Epithelial cell of proximal tubule (primary cell): ENCODE measurements around the gene SRRM4. TPM values are rescaled to one million over a fixed set of nuclear protein-coding genes. Genes with fewer than 3 reads are reported as not detected.

Experiments
- DNase-seq: peaks from one replicate; pipeline ENCODE4 v3.0.0-alpha.2; 2011; ENCODE audit warnings: low read depth
- H3K4me3 ChIP-seq: 2 replicates; pipeline ENCODE4 v1.5.1; 2011; ENCODE audit warnings: low read depth, mild to moderate bottlenecking, low read length
- total RNA-seq: library from RNA; depleted of rRNA; stranded (reverse); fragments of >200 nt; gene quantifications from 2 replicates; pipeline ENCODE4 v1.2.3, GENCODE V29; 2015
- TF ChIP-seq, protein P1 (sequence below): conservative IDR thresholded peaks from 2 replicates; pipeline ENCODE4 v1.5.1; 2012; ENCODE audit warnings: low read depth, mild to moderate bottlenecking, low read length

SRRM4 gene
- total RNA-seq, 1 donor from 2014 or later, result under 0.01 TPM

DNA sequence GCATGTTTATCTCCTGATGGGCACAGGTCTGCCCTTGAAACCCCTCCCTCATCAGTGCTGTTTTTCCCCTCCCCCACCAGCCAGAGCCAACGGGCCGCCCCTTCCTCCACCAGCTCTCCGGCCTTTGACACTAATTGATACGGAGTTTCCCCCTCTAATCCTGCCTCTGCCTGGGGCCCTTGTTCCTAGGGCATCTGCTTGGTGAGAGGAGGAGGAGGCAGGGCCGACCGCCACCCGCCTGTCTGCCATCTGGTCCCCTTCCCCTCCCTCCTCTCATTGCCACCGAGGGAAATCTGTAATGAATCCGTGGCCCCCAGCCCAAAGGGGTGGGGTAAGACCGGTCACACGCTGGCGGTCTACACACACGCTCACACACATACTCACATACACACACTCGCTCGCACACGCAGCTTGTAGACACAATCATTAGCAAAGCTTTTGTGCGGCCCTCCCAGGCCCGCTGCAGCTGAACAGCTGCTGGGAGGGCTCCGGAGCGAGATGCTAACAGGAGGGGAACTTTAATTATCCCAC is 27.4 kb downstream of the SRRM4 start:
- H3K4me3 ChIP-seq, result no peak overlapping the region
- DNase-seq, result no peak
- TF ChIP-seq, protein P1, sequence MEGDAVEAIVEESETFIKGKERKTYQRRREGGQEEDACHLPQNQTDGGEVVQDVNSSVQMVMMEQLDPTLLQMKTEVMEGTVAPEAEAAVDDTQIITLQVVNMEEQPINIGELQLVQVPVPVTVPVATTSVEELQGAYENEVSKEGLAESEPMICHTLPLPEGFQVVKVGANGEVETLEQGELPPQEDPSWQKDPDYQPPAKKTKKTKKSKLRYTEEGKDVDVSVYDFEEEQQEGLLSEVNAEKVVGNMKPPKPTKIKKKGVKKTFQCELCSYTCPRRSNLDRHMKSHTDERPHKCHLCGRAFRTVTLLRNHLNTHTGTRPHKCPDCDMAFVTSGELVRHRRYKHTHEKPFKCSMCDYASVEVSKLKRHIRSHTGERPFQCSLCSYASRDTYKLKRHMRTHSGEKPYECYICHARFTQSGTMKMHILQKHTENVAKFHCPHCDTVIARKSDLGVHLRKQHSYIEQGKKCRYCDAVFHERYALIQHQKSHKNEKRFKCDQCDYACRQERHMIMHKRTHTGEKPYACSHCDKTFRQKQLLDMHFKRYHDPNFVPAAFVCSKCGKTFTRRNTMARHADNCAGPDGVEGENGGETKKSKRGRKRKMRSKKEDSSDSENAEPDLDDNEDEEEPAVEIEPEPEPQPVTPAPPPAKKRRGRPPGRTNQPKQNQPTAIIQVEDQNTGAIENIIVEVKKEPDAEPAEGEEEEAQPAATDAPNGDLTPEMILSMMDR, result no peak

DNA sequence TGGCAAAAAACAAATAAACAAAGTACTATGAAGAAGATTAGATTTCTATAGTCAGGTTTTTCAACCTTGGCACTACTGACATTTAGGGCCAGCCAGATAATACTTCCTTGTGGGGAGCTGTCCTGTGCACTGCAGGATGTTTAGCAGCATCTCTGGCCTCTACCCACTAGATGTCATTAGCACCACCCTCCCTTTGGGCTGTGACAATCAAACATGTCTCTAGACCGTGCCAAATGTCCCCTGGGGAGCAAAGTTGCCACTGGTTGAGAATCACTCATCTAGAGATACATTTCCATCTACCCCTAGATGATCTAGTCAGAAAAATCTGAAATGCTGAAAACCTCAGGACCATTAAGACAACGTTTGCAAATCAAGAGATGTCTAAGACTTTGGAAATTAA is 29.9 kb downstream of the SRRM4 start:
- H3K4me3 ChIP-seq, result no peak overlapping the region
- DNase-seq, result no peak
- TF ChIP-seq, protein P1, result no peak

DNA sequence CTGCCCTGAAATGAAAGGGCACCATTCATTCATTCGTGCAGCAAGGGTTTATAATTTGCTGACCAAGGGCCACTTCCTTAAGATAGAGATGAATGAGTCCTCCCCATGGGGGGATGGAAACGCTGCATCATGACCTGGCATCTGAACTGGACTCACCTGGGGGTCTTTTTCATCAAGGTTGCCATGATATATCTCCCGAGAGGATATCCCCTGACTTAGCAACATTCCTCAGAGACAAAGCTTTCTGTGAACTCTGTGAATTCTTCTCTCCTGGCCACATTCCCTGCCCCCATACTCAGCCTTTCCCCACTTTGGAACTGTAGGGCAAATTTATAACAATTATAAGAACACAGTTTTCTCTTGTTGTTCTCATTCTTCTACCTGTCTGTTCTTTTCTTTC is 30.8 kb downstream of the SRRM4 start:
- no peak overlapping the region for H3K4me3 ChIP-seq
- TF ChIP-seq, protein P1, result no peak
- DNase-seq, result no peak

DNA sequence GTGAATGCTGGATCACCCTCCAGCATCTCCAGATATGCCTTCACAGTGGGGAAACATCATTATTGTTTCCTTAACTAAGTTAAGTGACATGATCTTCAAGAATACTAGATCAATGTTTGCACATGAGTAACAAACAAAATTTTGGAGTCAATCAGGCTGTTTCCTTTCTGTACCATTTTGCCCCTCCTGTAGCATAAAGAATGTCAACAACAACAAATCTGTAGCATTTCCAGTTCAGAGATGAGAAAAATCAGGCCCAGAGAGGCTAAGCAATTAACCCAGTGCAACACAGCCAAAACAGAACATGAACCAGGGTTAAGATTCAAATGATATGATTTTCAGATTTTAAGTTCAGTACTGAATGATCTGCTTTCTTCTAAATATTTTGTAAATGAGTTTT is 31.7 kb downstream of the SRRM4 start:
- DNase-seq, result no peak
- TF ChIP-seq, protein P1, result no peak
- H3K4me3 ChIP-seq, result no peak overlapping the region

DNA sequence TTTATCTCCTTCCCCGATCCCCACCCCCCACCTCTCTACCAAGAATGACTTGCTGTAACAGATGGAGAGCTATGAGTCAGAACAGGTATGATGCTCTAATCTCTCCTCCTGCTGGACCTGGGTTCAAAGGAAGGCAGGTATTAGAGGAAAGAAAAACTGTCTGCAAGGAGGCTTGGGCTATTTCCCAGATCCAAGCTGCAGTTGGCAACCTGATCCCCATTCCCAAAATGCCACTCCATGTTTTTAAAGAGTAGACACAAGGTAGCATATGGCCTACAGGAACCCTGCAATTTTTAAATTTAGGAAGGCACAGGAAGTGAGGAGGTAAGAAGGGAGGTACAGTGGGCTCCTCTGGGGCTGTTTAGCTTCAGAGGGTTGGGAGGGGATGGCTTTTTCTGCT is 33.0 kb downstream of the SRRM4 start:
- no peak for DNase-seq
- TF ChIP-seq, protein P1, result no peak
- no peak overlapping the region for H3K4me3 ChIP-seq

DNA sequence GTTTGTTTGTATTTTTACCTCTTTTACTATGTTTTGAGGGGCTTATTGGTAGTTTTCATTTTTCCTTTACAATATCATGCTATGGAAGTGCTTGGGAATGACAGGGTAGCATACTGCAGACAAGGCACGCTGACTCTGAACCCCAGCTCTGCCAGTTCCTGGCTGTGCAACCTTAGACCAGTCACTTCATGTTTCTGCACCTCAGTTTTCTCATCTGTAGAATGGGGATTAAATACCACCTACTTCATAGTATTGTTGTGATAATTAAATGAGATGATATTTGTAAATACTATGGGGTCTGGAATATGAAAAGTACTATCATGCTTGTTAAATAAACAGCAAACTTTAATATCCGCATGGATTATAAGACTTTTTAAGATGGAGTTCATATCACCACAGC is 35.4 kb downstream of the SRRM4 start:
- no peak overlapping the region for H3K4me3 ChIP-seq
- no peak for DNase-seq
- TF ChIP-seq, protein P1, result no peak

DNA sequence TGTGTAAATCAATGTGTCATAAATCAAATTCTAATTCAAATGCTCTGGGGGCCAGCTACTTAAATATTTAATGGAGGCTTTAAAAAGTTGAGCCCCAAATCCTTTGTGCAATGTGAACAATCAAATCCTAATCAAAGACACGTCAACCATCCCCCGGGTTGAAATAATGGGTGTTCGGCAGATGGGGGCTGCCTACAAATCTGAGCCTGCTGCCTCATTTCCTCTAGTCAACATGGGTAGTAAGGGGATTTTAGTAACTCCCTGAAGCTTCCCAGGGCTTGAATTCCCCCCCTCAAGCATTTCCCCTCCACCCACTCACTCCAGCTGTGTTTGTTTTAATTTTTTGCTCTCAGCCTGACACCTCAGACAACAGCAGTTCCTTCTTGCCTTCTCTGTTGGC is 37.8 kb downstream of the SRRM4 start:
- no peak overlapping the region for H3K4me3 ChIP-seq
- TF ChIP-seq, protein P1, result no peak
- no peak for DNase-seq
